Fibroblast of peridontal ligament (primary cell): ENCODE data around the gene PIH1D1.
A peak's percentile ranks its signal among the peaks of the same experiment; 100 is the strongest.
"Not testable (repeated sequence)": the region's sequence is repeated elsewhere in the genome, so short reads cannot be mapped to it uniquely, and the experiment has no call there.

ENCODE experiments used
- DNase-seq: peaks from one replicate; pipeline ENCODE4 v3.0.0-alpha.2; 2010; ENCODE audit errors: extremely low read depth

The PIH1D1 gene

DNA sequence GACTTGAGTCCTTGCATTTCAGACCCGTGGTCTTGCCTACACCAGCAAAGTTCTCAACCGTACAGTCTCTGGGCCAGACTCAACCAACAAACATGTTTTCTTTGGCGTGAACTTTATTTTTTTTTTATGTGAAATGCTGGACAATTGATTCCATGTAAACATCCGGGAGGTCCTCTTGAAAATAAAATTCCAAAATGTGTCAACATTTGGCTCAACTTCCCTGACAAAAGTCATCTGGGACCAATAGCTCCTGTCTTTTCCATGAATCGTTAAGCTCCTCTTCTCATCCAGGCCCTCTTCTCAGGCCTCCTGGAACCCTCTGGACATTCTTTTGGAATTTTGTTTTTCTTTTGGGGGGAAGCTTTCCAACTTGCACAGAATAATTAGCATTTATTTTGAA, 4.2 kb upstream of the PIH1D1 start:
- no peak for DNase-seq

DNA sequence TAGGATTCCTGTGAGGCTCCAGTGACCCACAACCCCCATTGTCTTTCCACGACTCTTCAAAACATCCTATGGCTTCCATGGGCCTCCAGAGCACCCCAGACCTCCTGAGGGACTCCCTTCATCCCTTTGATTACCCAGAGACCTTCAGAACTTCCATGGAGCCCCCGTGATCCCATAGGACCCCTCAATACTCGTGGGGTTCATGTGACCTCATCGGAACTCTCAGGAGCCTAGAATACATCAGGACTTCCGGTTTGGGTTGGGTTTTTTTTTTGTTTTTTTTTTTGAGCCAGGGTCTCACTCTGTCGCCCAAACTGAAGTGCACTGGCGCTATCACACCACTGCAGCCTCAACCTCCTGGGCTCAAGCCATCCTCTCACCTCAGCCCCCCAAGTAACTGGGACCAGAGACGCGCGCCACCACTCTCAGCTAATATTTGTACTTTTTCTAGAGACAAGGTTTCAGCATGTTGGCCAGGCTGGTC, 2.2 kb upstream of the PIH1D1 start:
- no peak for DNase-seq

DNA sequence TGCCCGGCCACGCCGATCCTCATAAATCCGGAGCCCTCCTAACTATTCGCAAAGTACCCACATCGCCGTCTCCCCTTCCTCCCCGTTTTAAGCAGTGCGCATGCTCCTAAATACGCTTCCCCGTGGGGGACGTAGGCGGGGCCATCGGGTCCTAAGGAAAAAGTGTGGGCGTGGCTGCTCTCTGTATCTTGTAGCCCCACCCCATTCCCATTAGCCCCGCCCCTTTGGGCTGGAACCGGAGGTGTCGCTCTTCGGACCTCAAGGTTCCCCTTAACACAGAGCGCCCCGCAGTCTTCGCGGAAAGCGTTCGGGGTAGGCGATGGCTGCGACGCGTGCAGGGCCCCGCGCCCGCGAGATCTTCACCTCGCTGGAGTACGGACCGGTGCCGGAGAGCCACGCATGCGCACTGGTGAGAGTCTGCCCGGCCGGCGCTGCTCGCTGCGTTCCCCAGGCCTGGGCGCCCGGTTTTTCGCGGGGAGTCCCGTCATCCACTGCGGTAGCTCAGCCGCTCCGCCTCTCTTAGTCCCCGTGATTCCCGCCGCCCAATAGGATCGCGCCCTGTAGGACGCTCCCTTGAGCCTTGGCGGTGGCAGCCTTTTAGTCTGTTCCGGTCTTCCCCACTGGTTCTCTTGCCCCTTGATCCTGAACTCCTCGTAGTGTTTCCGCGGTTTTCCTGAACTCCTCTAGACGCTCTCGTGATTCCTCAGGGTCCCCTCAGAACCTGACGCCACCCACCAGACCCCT, 1.6 kb upstream of the PIH1D1 start, which contains the start of gene ALDH16A1:
TSS of gene ALDH16A1 (plus strand) at position 213 of the 744 bp plus-strand sequence. CDS start at position 320, 107 bp downstream.
- DNase-seq = peak; percentile 96

DNA sequence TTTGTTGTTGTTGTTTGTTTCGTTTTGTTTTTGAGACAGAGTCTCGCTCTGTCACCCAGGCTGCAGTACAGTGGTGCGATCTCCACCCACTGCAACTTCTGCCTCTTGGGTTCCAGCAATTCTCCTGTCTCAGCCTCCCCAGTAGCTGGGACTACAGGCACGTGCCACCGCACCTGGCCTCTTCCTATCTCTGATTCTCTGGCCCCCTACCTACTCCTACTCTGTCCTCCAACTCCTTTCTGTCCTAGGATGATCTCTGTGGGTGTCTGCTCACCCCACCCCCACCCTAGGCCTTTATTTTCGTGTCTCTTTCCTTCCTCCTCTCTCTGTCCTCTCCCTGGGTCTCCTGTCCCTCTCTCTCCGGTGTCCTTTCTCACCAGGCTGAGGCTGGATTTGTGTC, 1.2 kb downstream of the PIH1D1 start:
- DNase-seq = no peak

DNA sequence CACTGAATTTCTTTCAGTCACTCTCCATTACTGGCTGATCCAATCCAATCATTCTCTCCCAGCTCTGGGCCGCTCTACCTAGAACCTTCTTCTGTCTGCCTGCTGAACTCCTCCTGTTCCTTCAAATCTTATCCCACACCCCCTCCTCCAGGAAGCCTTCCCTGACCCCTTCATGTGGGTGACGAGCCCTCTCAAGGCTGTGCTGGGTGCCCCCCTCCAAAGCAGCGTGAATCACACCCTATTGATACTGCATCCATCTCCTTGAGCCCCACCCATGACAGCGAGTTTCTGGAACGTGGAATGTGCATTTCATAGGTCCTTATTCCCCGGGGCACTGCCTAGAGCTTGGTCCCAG, 3.2 kb downstream of the PIH1D1 start:
- DNase-seq = no peak

DNA sequence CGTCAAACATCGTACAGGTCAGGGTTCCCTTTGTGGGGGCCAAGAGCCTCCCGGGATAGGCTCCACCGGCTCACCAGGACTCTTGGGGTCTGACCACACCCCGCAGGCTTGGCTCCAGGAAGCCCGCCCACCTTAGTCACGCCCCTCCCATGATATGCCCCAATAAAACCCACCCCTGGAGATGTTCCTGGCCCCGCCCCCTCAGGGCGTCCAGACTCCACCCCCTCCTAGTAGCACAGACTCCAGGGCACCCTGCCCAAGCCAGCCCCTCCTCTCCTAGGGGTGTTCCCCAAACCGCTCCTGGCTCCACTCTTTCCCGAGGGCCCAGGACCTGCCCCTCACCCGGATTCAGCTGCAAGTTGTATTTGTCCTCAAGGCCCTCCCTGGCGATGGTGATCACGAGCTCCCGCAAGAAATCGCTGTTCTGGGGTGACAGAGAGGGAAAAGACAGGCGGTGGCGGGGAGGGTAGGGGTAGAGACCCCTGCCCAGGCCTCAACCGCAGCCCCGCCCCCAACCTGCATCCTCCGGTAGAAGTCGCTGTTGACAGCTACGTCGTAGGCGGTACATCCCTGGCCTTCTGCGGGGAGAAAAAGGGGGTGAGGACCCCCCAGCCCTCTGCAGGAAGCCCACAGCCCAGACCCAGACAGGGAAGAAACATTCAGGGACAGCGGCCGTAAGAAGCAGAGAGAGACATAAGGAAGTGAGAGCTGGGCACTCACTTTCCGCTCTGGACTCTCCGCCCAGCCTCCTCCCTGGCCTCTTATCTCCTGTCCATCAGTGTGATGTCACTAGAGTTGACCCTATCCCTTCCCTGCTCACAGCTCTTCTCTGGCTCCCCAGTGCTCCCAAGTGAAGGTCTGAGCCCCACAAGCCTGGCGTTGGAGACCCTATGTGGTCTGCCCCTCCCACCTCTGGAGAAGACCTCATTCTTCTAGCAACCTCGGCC, 3.9 kb downstream of the PIH1D1 start:
- DNase-seq = no peak

DNA sequence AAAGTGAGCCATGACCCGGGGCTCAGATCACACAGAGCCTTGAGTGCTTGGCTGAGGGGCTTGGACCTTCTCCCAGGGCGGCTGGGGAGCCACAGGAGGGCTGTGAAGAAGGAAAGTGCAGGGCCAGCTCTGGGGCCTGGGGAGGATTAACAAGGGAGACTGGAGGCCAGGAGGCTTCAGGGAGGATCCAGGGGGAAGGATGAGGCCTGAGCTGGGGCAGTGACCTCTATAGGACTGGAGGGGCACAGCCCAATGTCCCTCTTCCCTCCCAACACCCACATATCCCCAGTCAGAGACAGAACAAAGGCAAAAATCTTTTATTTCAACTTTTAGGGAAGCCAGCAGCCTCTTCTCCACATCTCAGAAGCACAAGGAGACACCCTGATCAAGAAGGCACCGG, 5.6 kb downstream of the PIH1D1 start:
- no peak for DNase-seq

DNA sequence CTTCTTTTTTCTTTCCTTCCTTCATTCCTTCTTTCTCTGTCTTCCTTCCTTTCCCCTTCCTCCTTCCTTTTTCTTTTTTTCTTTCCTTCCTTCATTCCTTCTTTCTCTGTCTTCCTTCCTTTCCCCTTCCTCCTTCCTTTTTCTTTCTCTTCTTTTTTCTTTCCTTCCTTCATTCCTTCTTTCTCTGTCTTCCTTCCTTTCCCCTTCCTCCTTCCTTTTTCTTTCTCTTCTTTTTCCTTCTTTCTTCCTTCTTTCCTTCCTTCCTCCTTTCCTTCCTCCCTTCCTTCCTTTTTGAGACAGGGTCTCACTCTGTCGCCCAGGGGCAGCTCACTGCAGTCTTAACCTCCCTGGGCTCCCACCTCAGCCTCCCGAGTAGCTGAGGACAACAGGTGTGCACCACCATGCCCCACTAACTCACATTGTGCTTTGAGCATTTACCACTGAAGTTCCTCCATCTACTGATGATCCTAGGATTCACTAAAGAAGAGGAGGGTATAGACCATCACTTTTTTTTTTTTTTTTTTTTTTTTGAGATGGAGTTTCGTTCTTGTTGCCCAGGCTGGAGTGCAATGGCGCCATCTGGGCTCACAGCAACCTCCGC, 7.4 kb downstream of the PIH1D1 start:
- DNase-seq = not testable (repeated sequence)

DNA sequence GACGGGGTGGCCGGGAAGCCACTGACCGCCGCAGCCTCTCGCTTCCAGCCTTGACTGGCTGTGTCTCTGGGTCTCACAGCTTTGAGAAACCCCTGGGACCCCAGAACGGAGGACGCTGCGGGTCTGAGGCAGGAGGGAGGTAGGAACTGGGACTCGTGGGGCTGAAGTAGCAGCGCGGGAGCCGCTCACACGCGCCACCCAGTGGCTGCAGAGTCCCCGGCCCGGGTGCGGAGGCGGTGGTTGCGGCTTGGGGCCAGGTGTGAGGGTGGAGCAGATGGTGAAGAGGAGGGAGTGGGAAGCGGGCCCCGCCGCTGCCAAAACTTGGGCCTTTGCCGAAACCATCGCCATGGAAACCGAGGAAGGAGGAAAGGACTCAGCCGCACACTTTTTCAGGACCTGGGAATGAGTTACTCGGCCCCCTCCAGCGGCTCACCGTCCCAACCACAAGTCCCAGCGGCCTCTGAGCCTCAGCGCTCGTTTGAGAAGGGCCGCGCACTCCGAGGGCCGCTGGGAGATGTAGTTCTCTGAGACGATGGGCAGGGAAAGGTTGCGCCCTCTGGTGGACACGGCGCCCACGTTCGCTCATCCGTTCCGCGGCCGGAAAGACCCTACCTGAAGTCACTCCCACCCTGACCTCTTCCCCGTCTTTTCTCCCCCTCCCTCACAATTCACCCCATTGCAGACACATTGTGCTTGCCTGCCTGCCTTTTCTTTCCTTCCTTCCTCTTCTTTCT, 8.1 kb downstream of the PIH1D1 start:
- DNase-seq = peak; percentile 92

DNA sequence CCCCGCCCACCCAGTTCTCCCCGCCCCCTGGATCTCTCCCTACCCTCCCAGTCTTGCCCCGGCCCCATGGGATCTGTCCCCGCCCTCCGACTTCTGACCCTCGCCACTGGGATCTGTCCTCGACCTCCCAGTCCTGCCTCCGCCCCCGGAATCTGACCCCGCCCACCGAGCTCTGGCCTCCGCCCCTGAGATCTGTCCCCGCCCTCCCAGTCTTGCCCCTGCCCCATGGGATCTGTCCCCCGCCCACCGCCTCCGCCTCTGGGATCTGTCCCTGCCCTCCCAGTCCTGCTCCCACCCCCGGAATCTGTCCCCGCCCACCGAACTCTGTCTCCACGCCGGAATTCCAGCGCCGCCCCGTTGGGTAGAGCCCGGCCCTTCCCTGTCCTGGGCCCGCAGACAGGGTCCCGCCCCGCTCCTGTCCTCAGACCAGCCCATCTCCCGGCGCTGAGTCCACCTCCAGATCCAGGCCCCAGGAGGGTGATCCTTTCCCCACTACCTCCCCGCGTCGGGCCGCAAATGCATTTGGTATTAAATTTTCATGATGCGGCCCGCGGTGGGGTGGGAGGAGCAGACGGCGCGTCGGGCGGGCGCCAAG, 8.7 kb downstream of the PIH1D1 start:
- peak; percentile 64 for DNase-seq

DNA sequence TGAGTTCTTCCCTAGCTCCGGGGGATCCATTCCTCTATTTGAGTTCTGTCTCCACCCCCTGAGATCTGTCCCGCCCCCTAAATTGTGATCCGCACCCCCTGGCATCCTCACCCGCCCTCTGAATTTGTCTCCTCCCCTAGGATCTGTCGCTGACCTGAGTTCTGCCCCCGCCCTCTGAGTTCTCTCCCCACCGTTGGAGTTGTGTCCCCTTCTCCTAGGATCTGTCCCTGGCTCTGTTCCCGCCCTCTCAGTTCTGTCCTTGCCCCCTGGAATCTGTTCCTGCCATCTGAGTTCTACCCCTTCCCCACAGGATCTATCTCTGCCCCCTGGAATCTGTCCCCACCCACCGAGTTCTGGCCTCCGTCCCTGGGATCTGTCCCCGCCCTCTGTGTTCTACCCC, 9.3 kb downstream of the PIH1D1 start:
- DNase-seq = no peak

DNA sequence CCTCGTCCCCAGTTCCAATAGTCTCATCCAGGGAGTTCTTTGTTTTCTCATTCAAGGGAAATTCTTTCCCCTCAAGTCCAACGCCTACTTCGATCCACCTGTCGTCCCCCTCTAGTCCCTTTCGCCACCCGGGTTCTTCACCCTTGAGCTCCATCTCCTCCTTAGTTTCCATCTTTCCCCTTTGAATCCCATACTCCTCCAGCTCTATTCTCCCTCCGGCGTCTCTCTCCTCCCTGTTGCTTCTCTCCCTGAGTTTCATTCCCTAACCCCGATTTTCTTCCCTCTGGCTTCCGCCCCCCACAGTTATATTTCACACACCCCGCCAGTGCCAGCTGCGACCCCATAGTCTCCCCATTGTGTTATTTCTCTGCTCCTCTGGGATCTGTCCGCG, 9.7 kb downstream of the PIH1D1 start:
- DNase-seq = no peak

DNA sequence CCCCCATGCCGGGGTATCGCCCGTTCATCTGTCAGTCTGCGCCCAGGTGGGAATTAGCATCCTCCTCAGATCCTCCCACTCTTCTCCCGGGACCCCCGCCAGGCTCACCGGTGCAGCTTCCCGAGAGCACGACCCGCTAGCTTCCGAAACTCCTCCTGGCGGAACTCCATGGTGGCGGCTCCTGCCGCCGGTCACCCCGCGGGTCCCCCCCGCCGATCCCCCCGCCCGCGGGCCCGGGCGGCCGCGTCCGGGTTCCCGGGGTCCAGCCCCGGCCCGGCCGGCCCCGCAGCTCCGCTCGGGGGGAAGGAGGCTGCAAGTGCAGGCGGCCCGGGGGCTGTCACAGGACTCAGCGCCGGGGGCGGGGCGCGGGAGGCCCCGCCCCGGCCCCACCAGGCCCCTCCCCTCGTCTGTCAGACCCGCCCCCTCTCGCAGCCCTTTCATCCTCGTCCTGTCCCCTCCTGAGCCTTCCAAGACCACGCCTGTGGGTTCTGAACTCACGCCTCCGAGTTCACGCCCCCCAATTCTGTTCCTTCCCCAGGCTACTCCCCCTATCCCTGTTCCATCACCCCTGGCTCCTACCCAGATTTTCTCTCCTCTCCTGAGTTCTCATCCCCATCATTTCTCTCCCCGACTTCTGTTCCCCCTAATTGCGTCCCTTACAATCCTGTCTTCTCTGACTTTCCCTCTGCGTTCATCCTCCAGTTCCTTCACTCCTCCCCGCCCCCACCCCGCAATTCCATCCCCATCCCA, 10.2 kb downstream of the PIH1D1 start, which contains the start of gene SLC17A7:
TSS of gene SLC17A7 (minus strand) at position 318 of the 750 bp plus-strand sequence. CDS start at position 170, 148 bp downstream.
- DNase-seq = no peak

DNA sequence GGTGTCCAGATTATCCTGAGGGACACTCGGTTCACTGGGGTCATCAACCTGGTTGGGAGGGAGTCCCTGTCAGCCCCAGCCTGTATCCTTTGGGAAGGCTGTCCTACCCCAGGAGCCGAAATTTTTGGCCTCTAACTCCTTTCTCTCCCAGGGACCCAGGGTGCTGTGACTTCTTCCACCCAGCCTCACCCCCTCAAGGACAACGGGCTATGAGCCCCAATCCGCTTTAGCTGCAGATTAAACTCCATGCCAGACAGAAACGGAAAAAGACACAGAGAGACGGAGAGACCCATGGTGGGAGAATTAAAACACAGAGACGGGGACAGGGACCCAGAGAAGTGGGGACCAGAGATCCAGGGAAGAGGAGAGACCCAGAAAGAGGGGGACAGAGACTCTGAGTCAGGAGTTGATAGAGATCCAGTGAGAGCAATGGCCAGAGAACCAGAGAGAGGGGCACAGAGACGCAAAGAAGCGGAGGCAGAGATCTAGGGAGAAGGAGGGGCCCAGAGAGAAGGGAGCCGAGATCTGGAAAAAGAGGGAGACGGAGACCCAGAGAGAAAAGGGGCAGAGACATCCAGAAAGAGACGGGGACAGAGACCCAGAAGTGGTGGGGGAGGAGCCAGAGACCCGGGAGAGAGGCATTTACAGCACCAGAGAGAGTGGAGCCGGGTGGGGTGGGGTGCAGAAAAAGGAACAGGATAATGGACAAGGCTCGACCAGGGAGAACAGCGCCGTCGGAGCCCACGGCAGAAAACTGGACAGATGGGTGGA, 11.0 kb downstream of the PIH1D1 start:
- DNase-seq = no peak

DNA sequence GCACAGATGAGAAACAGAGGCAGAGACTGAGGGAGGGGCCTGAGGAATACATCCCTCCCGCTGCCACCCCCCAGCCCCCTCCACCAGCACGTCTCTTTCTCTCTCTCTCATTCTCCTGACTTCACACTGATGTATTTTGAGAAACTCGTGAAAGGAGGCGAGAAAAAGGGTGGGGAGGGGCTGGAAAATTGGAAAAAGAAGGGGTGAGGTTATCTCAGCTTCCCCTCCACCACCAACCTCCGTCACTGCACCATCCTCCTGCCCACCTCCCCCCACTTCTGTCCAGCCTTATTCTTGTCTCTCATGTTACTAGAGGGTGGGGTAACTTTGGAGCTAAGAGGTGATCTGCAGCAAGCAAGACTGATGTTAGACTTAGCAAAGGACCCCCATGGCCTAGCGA, 11.8 kb downstream of the PIH1D1 start:
- DNase-seq = no peak

DNA sequence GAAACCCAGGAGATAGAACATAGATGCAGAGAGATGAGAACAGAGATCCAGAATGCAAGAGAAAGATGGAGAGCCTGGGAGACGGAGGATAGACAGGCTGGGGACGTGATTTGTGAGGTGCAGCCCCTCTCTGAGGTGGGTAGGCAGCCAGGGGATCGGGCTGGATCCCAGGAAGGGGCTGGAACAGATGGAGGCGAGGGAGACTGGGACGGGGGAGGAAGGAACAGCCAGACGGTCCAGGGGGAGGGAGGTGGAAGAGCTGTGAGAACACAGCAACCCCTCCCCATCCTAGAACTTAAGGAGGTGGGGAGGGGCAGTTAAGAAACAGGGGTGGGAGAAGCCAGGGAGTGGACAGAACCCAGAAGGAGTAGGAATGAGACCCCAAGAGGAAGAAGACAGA, 13.4 kb downstream of the PIH1D1 start:
- no peak for DNase-seq

DNA sequence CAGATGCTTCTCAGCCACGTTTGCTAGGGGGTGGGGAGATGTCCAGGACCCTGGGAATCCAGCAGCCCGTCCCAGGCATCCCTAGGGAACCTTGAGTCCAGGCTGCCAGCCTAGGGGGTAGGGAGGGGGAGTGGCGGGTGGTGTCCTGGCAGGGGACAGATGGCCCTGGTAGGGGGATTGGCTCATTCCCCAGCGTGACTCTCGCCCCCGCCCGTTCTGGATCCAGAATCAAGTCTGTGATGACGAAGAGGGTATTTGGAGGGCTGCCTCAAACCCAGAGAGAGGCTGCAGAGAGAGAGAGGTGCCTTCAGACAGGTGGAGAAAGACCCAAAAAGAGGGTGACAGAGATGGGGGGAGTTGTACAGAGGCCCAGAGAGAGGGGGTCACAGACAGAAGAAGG, 14.4 kb downstream of the PIH1D1 start:
- DNase-seq = no peak

DNA sequence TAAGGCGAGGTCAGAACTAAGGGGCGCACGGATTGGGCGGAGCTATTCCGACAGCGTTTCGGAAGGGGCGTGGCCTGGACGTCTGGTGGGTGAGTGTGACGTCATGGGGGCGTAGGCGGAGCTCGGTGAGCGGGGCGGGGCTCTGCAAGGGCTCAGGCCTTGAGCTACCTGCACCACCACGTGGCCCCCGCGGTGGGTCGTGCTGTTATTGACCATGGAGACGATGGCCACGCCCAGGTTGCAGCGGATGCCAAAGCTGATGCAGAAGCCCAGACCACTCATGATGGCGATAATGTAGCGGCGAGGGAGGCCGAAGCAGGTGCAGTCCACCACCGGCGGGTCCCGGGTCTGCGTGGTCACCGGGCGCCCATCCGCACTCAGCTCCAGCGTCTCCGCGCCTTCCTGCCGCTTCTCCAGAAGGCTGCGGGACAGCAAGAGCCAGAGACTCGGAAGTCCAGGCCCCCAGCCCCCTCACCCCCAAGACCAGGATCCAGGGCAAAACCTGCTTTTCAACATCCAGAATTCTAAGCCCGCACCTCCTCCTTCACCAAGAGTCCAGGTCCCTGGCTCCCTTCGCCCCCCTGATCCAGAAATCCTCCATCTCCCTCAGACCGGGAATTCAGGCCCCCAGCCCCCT, 15.1 kb downstream of the PIH1D1 start:
- no peak for DNase-seq

DNA sequence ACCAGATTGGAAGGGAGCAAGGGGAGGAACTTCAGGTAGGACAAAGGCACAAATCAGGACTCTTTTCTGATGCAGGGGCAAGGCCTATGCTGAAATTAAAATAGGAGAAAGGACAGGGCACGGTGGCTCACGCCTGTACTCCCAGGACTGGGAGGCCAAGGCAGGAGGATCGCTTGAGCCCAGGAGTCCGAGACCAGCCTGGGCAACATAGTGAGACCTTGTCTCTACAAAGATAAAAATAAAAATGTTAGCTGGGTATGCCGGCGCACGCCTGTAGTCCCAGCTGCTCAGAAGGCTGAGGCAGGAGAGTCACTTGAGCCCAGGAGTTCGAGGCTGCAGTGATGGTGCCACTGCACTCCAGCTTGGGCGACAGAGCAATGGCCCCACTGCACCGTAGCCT, 15.9 kb downstream of the PIH1D1 start:
- DNase-seq = no peak
